NK-92 treated with Interleukin-12 subunit alpha and Interleukin-12 subunit beta, amount 100 ng/mL, for 24 hours (cell line): ENCODE data around the gene SYT1.
"Not testable (repeated sequence)": the region's sequence is repeated elsewhere in the genome, so short reads cannot be mapped to it uniquely, and the experiment has no call there.

Source experiments
- DNase-seq: peaks from one replicate; lab custom pipeline; 2025; lab: John Stamatoyannopoulos, UW

Gene SYT1

DNA sequence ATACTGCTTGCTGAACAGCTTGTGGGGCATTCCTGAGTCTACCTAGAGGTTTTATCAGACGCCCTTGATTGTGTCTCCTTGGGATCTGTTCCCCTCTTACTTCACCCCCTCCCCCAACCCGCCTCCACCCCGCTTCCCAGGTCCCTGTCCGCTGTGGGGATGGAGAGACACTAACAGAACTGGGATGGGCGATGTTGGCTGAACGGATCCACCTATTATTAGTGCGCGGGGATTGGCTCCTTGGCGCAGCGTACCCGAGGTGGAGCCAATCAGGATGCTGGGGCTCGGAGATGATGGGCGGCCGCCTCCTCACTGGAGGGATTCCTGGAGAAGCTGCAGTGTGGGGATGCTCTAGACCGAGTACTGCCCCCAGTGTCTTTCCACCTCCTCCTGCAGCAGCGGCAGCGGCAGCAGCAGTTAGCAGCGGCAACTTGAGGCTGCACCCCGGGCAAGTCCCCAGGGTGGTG lies at the start of gene SYT1:
SYT1 (plus strand) TSS at position 372 of the 467 bp plus-strand sequence.
- no peak for DNase-seq

- DNase-seq, result no peak
These were observed 46.1 kb upstream of the SYT1 start for GRCh38 chr12:78818487-78818886.

GRCh38 chr12:78820946-78821345 lies 43.6 kb upstream of the SYT1 start:
- DNase-seq, result no peak

GRCh38 chr12:78824918-78825317 lies 39.7 kb upstream of the SYT1 start:
- no peak for DNase-seq

GRCh38 chr12:78829690-78830089 lies 34.9 kb upstream of the SYT1 start:
- no peak for DNase-seq

GRCh38 chr12:78835493-78835892 lies 29.1 kb upstream of the SYT1 start:
- DNase-seq, result no peak

DNA sequence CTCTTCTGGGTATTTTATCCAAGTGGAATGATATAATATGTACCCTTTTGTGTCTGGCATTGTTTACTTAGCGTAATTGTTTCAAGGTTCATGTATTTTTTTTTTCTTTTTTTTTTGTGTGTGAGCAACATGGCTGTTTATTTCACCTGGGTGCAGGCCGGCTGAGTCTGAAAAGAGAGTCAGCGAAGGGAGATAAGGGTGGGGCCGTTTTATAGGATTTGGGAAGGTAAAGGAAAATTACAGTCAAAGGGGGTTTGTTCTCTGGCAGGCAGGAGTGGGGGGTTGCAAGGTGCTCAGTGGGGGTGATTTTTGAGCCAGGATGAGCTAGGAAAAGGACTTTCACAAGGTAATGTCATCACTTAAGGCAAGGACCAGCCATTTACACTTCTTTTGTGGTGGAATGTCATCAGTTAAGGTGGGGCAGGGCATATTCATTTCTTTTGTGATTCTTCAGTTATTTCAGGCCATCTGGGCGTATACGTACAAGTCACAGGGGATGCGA lies 24.0 kb upstream of the SYT1 start:
- not testable (repeated sequence) for DNase-seq

DNA sequence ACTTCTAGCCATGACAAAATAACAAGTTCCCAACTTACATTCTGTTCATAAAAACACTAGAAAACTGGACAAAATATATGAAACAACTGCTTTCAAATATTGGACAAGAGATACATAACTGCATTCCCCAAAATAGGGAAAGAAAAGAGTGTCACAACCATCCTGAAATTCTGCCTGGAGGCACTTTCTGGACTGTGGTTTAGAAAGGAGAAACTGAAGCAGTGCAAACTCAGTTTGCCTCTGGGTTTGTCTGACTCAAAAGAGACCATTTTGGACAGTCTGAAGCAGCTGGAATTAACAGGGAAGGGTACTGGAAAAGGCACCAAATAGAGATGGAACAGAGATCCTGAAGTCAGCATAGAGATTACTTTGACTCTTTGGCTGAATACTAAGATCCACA lies 11.3 kb upstream of the SYT1 start:
- no peak for DNase-seq

- no peak for DNase-seq
These were observed 832 bp upstream of the SYT1 start for GRCh38 chr12:78863482-78864402.

- DNase-seq, result no peak
These were observed 393 bp downstream of the SYT1 start for GRCh38 chr12:78864870-78865463.

DNA sequence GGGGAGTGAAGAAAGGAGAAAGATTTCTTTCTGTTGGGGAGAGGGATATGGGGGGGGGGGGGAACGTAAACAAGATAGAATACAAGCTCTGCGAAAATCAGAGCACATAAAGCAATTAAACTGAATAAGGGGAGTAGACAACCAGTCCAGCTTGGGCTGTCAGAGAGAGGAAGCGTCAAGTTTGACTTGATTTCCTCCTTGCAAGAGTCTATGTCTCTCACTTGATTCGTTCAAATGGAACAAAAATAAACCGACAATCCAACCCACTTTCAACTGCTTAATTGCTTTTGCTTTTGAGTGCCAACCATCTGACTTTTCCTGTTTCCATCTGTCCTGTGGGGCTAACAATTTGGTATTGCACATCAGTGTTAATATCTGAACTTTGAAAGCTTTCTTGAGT lies 942 bp downstream of the SYT1 start:
- DNase-seq, result no peak

GRCh38 chr12:78866518-78866917 lies 1.9 kb downstream of the SYT1 start:
- DNase-seq, result no peak

DNA sequence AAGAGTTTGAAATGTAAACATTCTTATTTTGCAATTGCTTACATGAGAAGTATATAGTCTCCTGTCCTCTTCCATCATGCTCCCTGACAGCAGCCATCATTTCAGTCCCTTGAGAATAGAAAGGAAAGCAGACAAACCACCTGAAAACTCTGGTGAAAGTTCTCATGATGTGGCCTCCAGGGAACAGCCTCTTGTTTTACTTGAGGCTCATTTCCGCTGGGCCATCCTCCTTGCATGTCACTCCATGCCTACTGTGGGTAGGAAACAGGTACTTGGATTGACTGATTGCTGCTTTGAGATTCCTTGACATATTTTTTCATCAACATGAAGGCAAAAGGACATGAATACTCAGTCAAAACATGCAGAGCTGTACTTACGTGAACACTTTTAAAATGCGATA lies 6.0 kb downstream of the SYT1 start:
- DNase-seq, result no peak

DNA sequence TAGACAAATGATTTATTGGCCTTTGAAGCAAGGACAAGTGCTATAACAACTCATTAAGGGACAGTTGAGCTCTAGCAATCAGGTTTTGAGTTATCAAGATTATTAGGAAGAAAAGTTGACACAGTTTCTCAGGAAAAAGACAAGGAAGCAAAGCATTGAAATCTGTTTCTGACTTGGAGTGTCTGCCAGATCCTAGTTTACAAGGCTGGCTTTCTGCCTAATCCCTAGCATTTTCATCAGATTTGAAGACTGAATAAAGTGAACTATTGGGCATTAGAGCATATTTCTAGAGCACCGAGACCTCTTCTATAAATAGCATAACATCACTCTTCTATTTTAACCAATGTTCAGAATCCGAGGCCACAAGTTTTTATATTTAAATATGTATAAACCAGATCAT lies 7.0 kb downstream of the SYT1 start:
- DNase-seq, result no peak

GRCh38 chr12:78878459-78878858 lies 13.9 kb downstream of the SYT1 start:
- DNase-seq, result no peak

- no peak for DNase-seq
These were observed 14.3 kb downstream of the SYT1 start for GRCh38 chr12:78878866-78879265.

- DNase-seq, result no peak
These were observed 15.5 kb downstream of the SYT1 start for GRCh38 chr12:78880078-78880477.

- no peak for DNase-seq
These were observed 17.1 kb downstream of the SYT1 start for GRCh38 chr12:78881685-78882084.

- DNase-seq, result no peak
These were observed 20.9 kb downstream of the SYT1 start for GRCh38 chr12:78885466-78885865.

DNA sequence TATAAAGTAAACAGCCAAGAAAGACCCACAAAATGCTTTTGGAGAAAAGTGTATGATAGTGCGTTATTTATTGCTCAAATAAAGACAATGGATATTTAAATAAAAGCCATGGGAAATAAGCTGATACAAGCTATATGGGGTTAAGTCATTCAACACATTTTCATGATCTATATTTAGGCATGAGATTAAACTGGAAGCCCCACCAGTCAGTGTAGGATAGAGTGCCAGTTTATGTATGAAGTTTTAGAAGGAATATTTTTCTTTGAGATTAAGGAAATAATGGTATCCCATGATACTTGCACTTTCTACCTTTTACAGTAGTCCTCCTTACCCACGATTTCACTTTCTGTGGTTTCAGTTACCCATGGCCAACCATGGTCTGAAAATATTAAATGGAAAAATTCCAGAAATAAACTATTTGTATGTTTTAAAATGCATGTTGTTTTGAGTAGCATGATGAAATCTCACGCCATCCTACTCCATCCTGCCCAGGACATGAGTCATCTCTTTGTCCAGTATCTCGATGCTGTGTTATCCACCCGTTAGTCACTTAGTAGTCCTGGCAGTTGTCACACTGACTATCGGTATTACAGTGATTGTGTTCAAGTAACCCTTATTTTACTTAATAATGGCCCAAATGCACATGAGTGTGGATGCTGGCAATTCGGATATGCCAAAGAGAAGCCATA lies 22.3 kb downstream of the SYT1 start:
- no peak for DNase-seq

DNA sequence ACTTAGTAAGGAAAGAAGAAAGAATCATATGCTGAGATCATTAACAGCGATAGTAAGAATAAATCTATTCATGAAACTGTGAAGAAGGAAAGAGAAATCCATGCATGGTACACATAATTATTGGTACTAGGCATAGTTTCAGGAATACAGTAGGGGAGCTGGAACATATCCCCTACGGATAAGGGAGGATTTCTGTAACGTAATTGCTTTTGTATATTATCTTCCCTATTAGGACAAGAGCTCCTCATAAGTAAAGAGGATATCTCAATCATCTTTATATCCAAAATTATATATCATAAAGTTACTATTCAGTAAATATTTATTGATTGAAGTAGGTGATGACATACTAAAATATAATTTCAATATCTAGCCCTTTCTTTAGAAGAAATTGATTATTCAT lies 22.9 kb downstream of the SYT1 start:
- no peak for DNase-seq

DNA sequence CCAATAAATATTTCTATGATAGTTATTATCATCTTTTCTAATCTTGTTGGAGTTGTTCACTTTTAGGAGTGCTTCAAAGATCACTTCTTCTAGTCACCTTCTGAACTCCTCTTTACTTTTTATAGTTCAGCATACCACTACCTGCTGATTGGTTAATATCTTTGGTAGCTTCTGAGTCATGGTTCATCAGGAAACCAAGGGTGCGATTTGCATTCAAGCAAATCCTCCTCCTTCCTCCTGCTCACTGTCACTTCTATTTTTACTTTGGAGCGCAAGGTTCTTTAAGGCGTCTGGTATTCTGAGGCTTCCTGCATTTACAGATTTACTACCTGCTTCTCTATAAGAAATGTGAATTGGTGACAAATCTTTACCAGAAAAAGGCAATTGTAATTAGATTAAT lies 24.0 kb downstream of the SYT1 start:
- no peak for DNase-seq
